ENCODE results near the gene PLCB4. TPM values are rescaled to one million over a fixed set of nuclear protein-coding genes. Genes with fewer than 3 reads are reported as not detected.

The PLCB4 gene
- polyA plus RNA-seq, 1 donor = 4.7 TPM

DNA sequence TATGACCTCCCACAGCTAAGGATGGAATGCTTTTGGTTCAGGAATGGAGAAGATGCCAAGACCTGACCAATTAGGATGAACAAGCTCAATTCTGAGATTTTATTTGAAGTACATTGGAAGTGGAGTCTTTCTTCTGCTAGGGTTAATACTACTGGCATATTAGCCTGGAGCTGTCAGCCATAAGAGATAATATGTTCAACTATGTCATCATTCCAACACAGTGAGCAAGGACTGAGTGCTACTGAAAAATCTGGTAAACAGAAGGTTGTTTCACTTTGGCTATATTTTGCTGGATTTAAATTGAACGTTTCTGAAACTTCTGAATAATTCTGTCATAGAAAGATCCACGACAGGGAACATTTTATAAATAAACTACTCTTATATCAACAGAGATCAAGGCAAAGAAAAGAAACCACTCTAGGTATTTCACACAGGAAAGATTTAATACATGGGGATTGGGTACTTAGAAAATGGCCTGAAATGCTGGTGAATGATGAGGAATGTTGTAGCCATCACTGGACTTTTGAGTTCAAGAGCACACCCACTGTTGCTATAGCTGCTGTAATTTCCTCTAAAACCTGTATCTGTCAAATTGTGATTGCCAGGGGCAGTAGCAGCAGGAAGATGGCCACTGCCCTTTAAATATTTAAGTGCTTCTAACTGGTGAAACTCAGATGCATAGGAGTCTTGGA, 200.5 kb downstream of the PLCB4 start:
- DNase-seq (ENCODE audit: low read depth) = no peak

DNA sequence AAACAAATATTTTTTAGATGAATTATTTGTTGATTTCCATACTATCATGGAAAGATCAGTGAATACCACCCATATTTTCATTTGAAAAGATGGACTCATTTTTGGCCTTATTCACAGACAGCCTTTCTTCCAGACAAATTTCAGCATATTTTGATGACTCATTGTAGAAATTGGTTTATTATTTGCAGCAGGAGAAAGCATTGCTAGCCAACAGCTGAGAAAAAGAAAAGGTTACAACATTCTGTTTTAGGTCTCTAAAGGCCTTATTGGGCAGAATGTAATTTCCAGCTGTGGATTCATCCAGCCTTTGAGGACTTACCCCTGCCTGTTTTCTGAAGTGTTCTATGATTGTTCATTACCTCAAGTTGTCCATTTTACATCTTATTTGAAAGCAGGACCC, 201.9 kb downstream of the PLCB4 start:
- no peak for DNase-seq (ENCODE audit: low read depth)

DNA sequence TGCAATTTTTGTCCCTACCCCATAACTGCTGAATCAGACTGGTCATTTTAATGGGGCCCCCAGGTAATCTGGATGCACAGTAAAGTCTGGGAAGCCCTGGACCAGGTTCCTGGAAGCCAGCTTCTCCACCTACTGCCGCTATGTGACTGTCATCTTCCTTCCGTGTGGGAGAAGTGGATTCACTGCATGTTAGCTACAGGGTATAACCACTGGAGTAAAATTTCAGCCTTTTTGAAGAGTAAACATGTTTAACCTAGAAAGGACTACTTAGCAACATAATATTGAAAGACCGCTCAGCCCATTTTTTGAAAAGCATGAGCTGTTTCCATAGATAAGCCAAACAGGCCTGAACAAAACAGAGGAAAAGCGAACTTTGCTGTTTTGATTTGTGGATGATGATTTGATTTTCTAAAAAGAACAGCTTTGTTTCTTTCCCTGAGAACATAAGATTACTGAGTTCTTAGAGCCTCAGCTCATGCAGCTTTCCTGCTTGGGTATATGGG, 208.1 kb downstream of the PLCB4 start:
- DNase-seq (ENCODE audit: low read depth) = no peak

DNA sequence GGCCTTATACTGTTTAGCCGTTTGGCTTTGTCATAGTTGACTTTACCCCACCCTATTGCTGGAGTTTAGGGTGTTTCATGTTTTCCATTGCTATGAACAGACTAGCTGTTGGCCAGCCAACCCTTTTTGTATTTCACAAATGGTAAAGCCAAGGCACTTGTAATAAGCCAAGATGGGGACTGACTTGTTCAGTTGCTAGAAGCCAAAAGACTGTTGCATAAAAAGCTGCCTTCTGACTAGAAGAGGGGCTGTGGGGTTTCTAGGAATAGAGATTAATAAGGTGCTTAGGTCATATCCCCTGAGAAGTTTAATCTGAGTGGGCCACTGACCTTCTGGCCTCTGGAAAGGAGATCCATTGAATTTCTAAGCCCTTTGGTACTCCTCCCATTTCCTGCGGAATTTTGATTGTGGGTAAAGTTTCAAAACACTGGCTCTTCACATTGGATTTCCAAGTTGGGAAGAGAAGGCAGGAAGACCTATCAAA, 211.1 kb downstream of the PLCB4 start:
- DNase-seq (ENCODE audit: low read depth) = peak; percentile 20

DNA sequence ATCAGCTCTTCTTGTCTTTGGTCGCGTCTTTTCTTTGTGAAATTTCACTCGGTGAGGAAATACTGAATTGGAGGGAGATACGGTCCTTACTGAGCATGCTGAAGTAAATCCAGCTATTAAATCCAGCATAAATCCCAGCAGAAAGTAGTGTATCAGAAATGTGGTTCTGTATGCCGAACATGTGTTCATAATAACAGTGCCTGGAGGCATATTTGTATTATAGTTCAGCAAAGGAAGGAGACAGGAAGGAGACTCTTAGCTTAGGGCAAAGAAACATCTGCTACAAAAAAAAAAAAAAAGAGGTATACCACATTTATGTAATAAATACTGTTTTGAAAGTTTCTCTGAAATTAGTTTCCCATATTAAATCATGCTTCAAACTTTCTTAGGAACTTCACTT, 211.8 kb downstream of the PLCB4 start:
- DNase-seq (ENCODE audit: low read depth) = peak; percentile 38

DNA sequence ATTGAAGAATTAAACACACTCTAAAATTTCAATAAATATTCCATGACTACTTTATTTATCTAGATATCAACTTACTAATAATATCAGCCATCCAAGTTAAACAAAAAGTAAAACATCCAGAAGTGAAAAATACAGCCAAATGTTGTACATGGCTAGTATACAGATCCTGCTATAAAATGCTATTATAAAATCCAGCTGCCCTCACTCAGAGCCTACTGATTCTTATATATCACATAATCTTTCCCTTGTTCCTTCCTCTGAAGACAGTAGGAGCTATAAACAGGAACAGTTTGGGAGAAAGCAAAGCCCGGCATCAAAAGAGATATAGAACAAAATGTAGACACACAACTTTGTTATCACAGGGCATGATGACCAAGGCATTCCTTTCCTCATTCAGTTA, 212.9 kb downstream of the PLCB4 start:
- DNase-seq (ENCODE audit: low read depth) = no peak

DNA sequence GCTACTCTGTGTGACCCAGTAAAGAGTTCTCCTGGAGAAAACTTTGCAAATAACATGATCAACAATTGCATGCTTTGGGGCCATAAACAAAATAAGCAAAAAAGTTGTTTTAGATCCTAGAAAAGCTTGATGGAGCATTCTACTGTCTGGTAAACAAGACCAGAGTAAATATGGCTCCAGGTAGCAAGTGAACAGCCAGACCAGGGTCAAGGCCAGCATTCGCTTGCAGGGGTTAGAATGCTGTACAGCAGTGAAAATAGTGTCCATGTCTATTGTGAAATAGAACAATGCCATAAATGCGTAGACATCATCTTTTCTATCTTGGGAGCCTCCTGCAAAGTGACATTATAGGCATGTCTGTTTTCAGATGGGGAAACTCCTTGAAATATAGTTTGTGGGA, 216.7 kb downstream of the PLCB4 start:
- DNase-seq (ENCODE audit: low read depth) = no peak

DNA sequence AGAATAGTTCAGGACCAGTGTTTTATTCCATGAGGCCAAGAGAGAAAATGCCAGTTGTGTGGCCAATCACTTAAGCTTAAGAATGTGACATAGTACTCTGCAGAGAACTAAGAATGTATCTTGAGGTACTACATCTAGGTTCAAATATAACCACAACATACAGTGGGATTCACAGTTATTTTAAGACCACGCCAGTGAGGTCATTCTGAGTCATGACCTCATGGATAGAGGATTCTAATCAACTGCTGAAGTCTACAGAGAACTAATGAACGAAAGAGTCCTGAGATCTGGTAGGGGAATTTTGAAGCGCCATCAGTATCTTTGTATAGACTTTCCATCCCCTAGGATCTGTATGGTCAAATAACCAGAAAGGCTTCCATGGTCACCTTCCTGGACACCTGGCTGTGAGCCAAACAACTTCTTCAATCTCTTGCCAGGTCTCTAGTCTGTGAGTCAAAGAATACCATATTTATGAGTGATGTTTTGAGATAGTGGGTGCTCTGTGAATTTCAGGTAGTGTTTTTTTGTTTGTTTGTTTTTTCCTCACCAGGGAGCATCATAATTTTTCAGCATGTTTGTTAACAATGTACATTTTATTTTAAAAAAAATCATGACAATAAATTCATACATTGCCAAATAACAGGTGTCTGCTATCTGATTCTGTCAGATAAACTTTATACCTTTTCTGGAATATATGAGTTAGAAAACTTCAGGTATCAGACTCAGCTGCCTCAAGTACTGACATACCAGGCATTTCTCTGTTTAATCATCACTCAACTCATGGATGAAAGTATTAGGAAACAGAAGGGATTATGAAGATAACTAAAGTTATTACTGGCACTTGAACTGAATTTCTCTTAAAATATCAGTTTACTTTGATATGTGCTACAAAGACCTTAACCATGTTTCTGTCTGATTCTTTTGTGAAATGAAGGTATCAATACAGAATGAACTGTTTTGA, 217.9 kb downstream of the PLCB4 start:
- DNase-seq (ENCODE audit: low read depth) = no peak

DNA sequence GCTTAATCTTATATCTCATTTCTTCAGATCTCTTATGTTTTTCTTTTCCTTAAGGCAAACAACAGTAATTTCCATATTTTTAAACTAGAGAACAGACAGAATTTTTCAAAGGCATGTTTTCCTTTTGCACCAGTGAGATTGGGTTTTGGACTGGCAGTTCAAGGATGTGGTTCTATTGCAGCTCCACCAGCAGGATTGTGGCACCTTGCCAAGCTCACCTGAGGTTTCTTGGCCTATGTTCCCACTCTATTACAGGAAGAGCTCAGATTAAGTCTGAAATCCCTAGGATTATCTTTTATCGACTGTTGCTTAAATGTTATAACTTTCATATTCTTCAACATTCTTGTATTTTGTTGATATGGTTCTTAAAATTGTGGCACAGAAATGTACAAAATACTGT, 218.9 kb downstream of the PLCB4 start:
- DNase-seq (ENCODE audit: low read depth) = no peak

DNA sequence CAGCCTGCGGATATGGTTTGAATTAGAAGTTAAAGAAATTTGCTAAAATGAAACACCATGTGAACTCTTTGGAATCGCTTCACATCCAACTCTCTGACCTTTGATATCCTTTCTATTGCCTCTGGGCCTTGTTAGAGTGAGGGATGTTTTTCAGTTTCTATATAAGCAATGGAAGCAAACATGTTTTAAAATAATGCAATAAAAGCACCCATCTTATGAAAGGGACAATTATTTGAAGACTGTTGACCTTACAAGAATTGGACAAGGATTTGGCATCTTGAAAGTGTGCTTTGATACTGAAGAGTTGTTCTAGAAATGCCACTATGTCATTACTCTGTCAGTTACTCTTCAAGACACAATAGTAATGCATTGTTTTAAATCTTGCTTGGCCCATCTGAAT, 221.4 kb downstream of the PLCB4 start:
- no peak for DNase-seq (ENCODE audit: low read depth)

DNA sequence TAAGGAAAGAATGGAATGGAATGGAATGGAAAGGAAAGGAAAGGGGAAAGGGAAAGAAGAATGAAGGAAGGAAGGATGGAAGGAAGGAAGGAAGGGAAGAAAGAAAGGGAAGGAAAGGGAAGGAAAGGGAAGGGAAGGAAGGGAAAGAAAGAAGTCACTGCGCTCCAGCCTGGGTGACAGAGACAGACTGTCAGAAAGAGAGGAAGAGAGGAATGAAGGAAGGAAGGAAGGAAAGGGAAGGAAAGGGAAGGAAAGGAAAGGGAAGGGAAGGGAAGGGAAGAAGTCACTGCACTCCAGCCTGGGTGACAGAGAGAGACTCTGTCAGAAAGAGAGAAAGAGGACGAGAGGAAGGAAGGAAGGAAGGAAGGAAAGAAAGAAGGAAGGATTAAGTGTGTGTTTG, 224.3 kb downstream of the PLCB4 start:
- DNase-seq (ENCODE audit: low read depth) = no peak

DNA sequence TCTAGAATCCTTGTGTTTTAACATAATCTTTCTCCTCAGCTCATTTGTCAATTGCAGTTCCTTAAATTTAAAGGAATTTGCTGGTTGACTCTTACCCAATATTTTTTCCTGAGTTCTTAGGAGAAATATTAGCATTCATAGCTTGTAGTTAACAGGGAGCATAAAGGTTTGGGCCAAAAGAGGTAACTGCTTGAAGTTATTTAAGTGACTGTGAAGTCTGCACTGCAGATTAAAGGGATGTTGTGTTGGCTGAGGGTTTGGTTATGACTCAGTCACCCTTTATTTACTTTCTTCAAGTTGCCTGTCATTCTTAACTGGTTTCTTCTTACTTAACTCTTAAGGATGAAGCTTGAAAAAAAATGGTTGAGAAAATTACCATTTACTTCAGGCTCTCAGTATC, 225.2 kb downstream of the PLCB4 start:
- no peak for DNase-seq (ENCODE audit: low read depth)

DNA sequence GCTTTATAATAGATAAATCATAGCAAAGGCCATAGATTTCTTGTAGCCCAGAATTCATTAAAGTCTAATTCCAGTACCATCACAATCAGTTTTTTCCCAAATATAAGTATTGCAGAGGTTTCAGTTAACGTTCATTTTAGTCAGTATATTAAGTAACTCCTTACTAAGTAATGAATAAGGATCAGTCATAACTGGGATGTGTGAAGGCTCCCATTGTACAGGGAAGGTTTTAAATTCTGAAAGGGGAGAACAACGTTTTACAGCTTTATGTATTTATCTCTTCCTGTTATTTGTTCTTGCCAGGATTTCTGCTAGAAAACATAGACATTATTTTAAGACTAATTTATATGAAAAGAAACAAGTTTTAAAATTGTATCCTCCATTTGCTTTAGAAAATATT, 230.0 kb downstream of the PLCB4 start:
- DNase-seq (ENCODE audit: low read depth) = no peak

DNA sequence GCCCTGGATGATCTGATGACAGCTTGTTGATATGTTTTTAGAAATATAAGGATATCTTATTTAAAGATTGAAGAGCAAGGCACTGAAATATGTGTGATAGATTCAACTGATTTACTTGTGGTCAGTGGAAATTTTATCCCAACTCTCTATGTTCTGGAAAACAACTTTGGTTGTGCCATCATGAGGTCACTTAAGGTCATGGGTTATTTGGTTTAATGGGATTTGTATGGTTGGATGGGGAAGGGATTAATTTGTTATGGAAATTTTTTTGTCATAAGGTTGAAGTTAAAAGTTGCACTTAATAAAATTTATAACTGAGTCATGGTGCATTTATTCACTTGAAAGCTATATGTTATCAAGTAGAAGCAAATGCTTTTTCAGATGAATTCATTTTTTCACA, 231.2 kb downstream of the PLCB4 start:
- DNase-seq (ENCODE audit: low read depth) = no peak

DNA sequence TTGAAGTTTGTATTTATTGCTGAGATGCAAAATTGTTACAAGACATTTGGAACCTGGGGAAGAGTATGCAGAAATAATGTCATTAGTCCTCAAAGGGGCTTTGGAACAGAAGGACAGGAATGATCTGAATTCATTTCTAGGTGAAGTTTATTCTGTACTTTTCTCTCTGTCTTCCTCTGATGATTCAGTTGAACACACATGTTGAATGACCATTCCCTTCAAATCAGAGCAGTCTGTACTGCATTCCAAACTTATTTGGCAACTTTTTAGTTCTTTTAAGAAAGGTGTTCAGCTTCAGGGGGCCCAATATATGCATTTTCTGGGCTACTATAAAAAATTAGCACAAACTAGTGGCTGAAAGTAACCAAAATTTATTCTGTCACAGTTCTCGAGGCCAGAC, 231.6 kb downstream of the PLCB4 start:
- DNase-seq (ENCODE audit: low read depth) = no peak

DNA sequence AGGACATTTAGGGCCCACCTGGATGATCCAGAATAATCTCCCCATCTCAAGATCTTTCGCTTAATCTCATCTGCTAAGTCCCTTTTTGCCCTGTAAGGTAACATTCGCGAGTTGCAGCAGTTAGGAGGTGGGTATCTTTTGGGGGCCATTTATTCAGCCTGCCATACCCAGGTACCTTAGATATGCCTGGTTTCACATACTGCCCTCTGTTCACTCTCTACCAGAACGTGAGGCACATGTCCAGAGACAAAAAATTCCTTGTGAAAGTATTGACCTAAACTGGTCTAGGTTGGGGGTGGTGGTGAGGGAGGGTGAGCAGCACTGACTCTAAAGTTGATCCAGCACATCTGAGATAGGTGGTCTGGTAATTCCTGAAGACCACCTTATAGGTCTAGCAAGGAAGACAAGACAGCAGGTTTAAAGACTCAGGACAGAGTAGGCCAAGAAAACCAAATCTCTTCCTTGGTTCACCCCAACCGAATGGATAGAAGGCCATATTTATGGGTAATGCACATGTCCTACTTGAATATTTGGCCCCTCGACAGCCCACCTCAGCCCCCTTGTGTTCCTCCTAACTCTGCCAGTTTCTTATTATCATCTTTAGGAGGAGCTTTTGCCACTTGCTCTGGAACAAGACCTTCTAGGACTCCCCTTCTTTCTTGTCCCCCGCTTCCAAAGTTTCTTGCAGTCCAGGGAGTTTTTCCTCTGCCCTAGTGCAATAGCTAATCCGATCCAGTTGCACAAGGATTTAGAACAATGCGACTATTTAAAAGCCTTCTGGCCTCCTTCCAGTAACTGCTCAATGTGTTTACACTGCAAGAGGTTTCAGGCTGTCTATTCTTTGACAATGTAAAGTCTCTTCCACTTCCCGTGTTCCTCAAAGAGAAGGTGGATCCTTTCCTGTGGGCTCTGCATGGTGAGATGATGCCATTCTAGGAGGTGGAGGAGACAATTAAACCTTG, 232.5 kb downstream of the PLCB4 start:
- no peak for DNase-seq (ENCODE audit: low read depth)

DNA sequence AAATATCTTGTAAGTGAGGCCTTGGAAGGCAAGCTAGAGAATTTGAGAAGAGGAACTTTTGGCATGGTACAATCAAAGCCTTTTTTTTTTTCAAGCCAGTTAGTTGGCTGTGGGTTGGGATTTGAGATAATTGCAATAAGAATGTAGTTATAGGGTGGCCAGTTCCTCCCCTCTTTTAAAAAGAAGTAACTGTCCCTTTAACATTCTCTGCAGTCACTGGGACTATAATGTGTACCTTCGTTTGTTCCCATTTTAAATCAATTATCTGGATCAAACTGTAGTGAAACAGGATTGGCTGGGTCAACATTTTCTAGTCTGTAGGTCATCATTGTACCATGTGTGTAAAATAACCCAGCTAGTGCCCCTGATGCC, 233.2 kb downstream of the PLCB4 start:
- DNase-seq (ENCODE audit: low read depth) = no peak

DNA sequence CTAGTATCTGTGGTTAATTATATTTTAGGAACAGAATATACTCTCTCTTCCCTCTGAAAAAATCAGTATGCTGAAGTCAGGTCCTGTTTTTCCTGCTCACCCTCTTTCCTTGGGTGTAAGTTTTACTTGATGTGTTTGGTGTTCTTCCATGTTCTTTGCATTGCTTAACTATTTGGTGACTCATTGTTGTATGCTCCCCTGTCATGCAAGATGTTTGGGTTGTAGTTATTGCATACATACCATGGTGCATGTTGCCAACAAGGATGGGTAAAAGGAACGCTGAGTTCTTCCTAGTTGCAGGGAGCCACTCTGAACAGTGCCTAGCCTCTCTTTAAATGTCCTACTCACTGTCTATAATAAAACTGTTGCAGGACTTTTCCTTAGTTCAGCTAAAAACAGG, 237.6 kb downstream of the PLCB4 start:
- no peak for DNase-seq (ENCODE audit: low read depth)

DNA sequence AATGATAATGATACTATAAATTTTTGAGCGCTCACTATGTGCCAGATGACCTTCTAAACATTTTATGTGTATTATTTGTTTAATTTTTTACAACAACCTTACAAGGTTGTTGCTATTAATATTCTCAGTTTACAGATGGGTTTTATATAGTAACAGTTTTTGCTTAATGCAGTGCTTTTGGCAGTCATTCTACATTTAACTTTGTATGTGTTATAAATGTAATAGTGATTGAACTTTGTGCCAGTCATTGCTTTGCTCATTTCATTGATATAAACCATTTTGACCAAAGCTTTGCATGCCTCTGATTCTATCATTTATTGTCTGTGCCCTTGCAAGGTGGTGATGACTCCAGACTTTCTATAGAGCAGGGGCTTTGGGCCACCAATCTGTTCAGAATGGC, 239.2 kb downstream of the PLCB4 start:
- DNase-seq (ENCODE audit: low read depth) = no peak

DNA sequence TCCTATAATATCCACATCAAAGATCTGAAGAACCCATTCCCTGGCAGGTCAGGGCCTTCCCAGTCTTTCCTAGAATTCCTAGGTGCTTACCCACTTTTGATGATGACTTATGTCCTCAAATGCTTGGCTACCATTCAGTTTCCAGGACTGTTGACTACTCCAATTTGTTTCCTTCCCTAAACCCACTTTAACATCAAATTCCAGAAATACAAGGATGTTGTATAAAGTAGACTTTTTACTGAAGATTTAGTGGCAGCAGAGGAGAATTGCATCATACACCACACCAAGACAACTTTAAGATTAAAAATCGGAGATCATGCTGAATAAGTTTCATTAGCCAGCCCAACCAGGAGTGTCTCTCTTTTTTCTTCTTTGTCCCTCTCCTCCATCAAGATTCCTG, 242.2 kb downstream of the PLCB4 start:
- DNase-seq (ENCODE audit: low read depth) = no peak

DNA sequence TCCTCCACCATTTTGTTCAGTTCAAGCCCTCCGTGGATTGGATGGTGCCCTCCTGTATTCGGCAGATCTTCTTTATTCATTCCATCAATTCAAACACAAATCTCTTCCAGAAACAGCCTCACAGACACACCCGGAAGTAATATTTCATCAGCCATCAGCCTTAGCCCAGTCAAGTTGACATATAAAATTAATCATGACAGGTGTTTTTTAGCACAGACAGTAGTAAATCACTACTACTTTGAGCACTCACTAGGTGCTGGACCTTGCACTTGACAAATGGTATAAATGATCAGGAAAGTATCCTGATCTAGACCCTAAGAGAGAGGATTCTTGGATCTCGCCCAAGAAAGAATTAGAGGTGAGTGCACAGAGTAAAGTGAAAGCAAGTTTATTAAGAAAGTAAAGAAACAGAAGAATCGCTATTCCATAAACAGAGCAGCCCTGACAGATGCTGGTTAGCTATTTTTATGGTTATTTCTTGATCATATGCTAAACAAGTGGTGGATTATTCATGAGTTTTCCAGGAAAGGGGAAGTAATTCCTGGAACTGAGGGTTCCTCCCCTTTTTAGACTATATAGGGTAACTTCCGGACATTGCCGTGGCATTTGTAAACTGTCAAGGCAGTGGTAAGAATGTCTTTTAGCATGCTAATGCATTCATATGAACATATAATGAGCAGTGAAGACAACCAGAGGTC, 250.9 kb downstream of the PLCB4 start:
- no peak for DNase-seq (ENCODE audit: low read depth)
